ENCODE results near the gene ZNF780A.

- TF ChIP-seq CTCF (conservative IDR thresholded peaks at IDR 0.05; ENCODE audit: low read depth, low read length), result no peak
- no peak for TF ChIP-seq EZH2 (IDR thresholded peaks at IDR 0.05; ENCODE audit: borderline replicate concordance, low read depth, low read length, poor library complexity, severe bottlenecking)
Measured at GRCh38 chr19:40023969-40024368, 66.8 kb downstream of the ZNF780A start.

Measured in A673 (cell line).